Neuronal stem cell (in vitro differentiated cells): ENCODE data around the gene KATNAL1.

ENCODE experiments used
- DNase-seq: peaks from one replicate; pipeline ENCODE4 v3.0.0-alpha.2; 2013; ENCODE audit warnings: low spot score
- H2AFZ ChIP-seq: one replicate; pipeline ENCODE4 v1.6.1; 2013; ENCODE audit warnings: mild to moderate bottlenecking, low read length, inconsistent platforms
- H2AK5ac ChIP-seq: 2 replicates; pipeline ENCODE4 v1.6.1; 2013; ENCODE audit warnings: low read depth, mild to moderate bottlenecking, inconsistent platforms, low read length, moderate library complexity, mixed read lengths
- H2BK120ac ChIP-seq: 2 replicates; pipeline ENCODE4 v1.6.1; 2013; ENCODE audit warnings: low read depth, mild to moderate bottlenecking, inconsistent platforms, low read length, moderate library complexity, mixed read lengths
- H2BK12ac ChIP-seq: one replicate; pipeline ENCODE4 v1.6.1; 2013; ENCODE audit warnings: low read length, inconsistent platforms
- H2BK15ac ChIP-seq: 2 replicates; pipeline ENCODE4 v1.6.1; 2013; ENCODE audit warnings: mild to moderate bottlenecking, low read length, inconsistent platforms, mixed read lengths
- H2BK5ac ChIP-seq: one replicate; pipeline ENCODE4 v1.6.1; 2013; ENCODE audit warnings: inconsistent platforms, mild to moderate bottlenecking, low read length, moderate library complexity
- H3K14ac ChIP-seq: one replicate; pipeline ENCODE4 v1.6.1; 2013; ENCODE audit warnings: low read length, inconsistent platforms
- H3K18ac ChIP-seq: 2 replicates; pipeline ENCODE4 v1.6.1; 2013; ENCODE audit warnings: low read length, inconsistent platforms
- H3K23ac ChIP-seq: 2 replicates; pipeline ENCODE4 v1.6.1; 2013; ENCODE audit warnings: low read depth, mild to moderate bottlenecking, mixed read lengths, low read length, inconsistent platforms; ENCODE audit not compliant: poor library complexity
- H3K27ac ChIP-seq: replicated peaks from 3 replicates; pipeline ENCODE4 v1.5.1; 2013; ENCODE audit warnings: low read length, inconsistent platforms
- H3K27me3 ChIP-seq, 3 experiments: 2 replicates each; pipeline ENCODE4 v1.6.1; 2013; ENCODE audit warnings: low read length in 3 of 3, mild to moderate bottlenecking in 2 of 3, inconsistent platforms in 1 of 3, low read depth in 1 of 3, mixed read lengths in 1 of 3, moderate library complexity in 1 of 3; ENCODE audit not compliant: control insufficient read depth in 3 of 3, insufficient read depth in 3 of 3
- H3K36me3 ChIP-seq, 2 donors: replicated peaks in 1 of 2; 2 replicates each; pipeline ENCODE4 v1.6.1; 2013; ENCODE audit warnings: low read length in 2 of 2; ENCODE audit not compliant: control insufficient read depth in 2 of 2, insufficient read depth in 2 of 2
- H3K4ac ChIP-seq: 2 replicates; pipeline ENCODE4 v1.6.1; 2013; ENCODE audit warnings: inconsistent platforms, mild to moderate bottlenecking, low read length, moderate library complexity
- H3K4me1 ChIP-seq, 2 donors: 1 replicate in 1 of 2; 2 replicates in 1 of 2; pipeline ENCODE4 v1.6.1; 2013; ENCODE audit warnings: low read length in 2 of 2, low read depth in 1 of 2; ENCODE audit not compliant: control insufficient read depth in 2 of 2, insufficient read depth in 1 of 2
- H3K4me2 ChIP-seq: one replicate; pipeline ENCODE4 v1.6.1; 2013; ENCODE audit warnings: mild to moderate bottlenecking, low read length, inconsistent platforms; ENCODE audit not compliant: insufficient read depth, poor library complexity, severe bottlenecking
- H3K4me3 ChIP-seq, 2 donors: 2 replicates each; pipeline ENCODE4 v1.5.1; 2013; ENCODE audit warnings: low read length in 2 of 2, mild to moderate bottlenecking in 2 of 2, inconsistent platforms in 1 of 2, moderate library complexity in 1 of 2
- H3K79me1 ChIP-seq: one replicate; pipeline ENCODE4 v1.6.1; 2013; ENCODE audit warnings: low read depth, mild to moderate bottlenecking, inconsistent platforms, low read length, moderate library complexity
- H3K9ac ChIP-seq: one replicate; pipeline ENCODE4 v1.6.1; 2013; ENCODE audit warnings: mild to moderate bottlenecking, low read depth, low read length, inconsistent platforms; ENCODE audit not compliant: poor library complexity
- H3K9me3 ChIP-seq, 2 donors: replicated peaks in 1 of 2; 2 replicates each; pipeline versions ENCODE3 to v1.6.1; 2013; ENCODE audit warnings: low read length in 2 of 2, mild to moderate bottlenecking in 2 of 2, inconsistent platforms in 1 of 2, low read depth in 1 of 2, mixed read lengths in 1 of 2, moderate library complexity in 1 of 2; ENCODE audit not compliant: control insufficient read depth in 2 of 2, insufficient read depth in 1 of 2
- H4K8ac ChIP-seq: one replicate; pipeline ENCODE4 v1.6.1; 2013; ENCODE audit warnings: low read depth, mild to moderate bottlenecking, inconsistent platforms, low read length, moderate library complexity
- H4K91ac ChIP-seq: one replicate; pipeline ENCODE4 v1.6.1; 2013; ENCODE audit warnings: low read length, low read depth, mild to moderate bottlenecking, inconsistent platforms; ENCODE audit not compliant: poor library complexity
- WGBS, 2 donors: extraction: QIAGEN DNeasy Blood & Tissue Kit; methylation state at CpG; one replicate each; pipeline ENCODE4 v1.1.7; 2013; ENCODE audit warnings: missing lambda C conversion rate in 2 of 2, mixed read lengths in 1 of 2; ENCODE audit not compliant: insufficient read length in 2 of 2, insufficient replicate concordance in 1 of 2; ENCODE audit errors: extremely low coverage in 2 of 2; 5-methylcytosine and 5-hydroxymethylcytosine counted together

The KATNAL1 gene

DNA sequence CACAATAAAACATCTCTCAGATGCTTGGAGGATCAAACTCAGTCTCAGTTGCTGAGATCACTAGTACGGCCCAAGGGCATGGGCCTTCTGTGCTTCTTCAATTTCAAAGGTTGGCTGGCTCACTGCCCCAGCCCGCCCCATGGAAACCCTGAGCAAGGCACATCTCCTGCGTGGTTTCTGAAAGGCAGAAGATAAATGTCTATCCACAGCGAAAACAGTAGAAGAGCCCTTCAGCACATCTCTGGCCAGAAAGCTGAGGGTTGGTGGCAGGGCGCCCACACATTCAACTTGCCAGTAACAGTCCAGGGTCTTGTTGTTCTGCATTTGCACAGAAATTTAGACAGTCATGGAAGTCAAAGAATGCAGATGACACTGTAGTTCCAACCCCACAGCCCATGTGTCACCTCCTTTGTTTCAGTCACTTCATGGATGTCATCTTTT is 24.0 kb upstream of the KATNAL1 start:
- no peak overlapping the region for H3K18ac ChIP-seq
- no CpG with 5 or more reads among the region's 5 CpGs for WGBS, 2 donors

DNA sequence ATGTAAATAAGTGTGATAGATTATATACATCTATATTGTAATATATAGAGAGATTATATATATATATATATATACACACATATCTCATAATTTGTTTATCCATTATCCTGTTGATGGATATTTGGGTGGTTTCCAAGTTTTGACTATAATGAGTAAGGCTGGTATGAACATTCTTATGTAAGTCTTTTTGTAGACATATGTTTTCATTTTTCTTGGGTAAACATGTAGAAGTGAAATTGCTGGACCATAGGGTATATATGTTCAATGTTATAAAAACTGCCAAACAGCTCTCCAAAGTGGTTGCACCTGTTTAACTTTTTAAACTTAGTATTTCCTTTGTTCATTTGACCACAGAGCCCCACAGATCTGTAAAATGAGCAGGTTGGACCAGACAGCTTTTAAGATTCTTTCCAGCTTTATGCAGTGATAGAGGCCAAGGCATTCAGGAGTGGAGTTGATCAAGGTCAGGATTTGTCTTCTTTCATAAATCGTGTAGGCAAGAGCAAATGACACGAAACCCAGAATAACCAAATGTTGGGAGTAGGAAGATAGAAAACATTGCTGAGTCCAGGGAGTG is 21.7 kb upstream of the KATNAL1 start:
- Histone ChIP-seq H4K8ac (no peak overlapping the region), H3K27ac (no peak overlapping the region), H2BK120ac (no peak overlapping the region), H3K27me3 (no peaks in the 10 kb centered on the region), H3K79me1 (no peaks in the 10 kb centered on the region), H3K9ac (no peak overlapping the region), H2BK12ac (no peak overlapping the region), H3K36me3 (no peaks in the 10 kb centered on the region), H3K9me3 (peaks cover 0 to 5% of the 10 kb centered on the region in 2 donors), H2AK5ac (no peak overlapping the region), H3K14ac (no peak overlapping the region), H3K4ac (no peak overlapping the region), H3K4me3 (no peak overlapping the region), H3K4me2 (no peak overlapping the region), H2BK15ac (no peak overlapping the region), H3K18ac (no peak overlapping the region), H2AFZ (no peak overlapping the region), H3K23ac (no peak overlapping the region), H4K91ac (no peak overlapping the region), H2BK5ac (no peak overlapping the region), H3K4me1 (no peaks in the 10 kb centered on the region)
- DNase-seq, result no peak
- WGBS, 2 donors, result no CpG with 5 or more reads among the region's 2 CpGs

More for the DNA sequence above, 24.0 kb upstream of the KATNAL1 start:
- Histone ChIP-seq H2BK12ac (no peak overlapping the region), H4K8ac (no peak overlapping the region), H2AK5ac (no peak overlapping the region), H2BK5ac (no peak overlapping the region), H3K23ac (no peak overlapping the region), H2AFZ (no peak overlapping the region), H3K36me3 (no peaks in the 10 kb centered on the region), H3K4me1 (no peaks in the 10 kb centered on the region), H2BK15ac (no peak overlapping the region), H4K91ac (no peak overlapping the region), H3K4me3 (no peak overlapping the region), H3K4ac (no peak overlapping the region), H3K4me2 (no peak overlapping the region), H3K9ac (no peak overlapping the region), H3K9me3 (no peaks in the 10 kb centered on the region), H3K14ac (no peak overlapping the region), H2BK120ac (no peak overlapping the region), H3K27ac (no peak overlapping the region), H3K27me3 (no peaks in the 10 kb centered on the region), H3K79me1 (peaks cover under 1% of the 10 kb centered on the region)
- no peak for DNase-seq

DNA sequence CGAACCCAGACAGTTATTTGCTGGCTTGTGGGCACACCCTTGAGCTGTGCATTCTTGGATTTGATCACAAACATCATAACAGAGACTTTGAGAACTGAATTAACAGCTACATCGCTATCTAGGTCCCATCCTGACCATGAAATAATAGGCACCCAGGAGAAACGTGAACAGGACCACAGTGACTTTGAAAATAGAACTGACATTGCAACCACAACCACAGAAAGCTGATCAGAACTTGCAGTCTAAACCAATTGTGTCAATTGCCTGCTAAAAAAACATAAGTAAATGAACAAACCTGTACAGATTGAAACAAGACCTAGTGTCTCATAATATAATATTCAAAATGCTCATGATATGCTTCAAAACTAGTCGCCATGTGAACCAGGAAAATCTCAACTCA is 18.3 kb upstream of the KATNAL1 start:
- Histone ChIP-seq H2BK15ac (no peak overlapping the region), H3K9me3 (peaks cover 0 to 5% of the 10 kb centered on the region in 2 donors), H3K9ac (no peak overlapping the region), H2AK5ac (no peak overlapping the region), H4K91ac (no peak overlapping the region), H3K4me2 (no peak overlapping the region), H3K4me1 (no peaks in the 10 kb centered on the region), H2AFZ (no peak overlapping the region), H3K4me3 (no peak overlapping the region), H2BK12ac (no peak overlapping the region), H3K79me1 (no peaks in the 10 kb centered on the region), H3K27me3 (no peaks in the 10 kb centered on the region), H3K18ac (no peak overlapping the region), H3K36me3 (no peaks in the 10 kb centered on the region), H4K8ac (no peak overlapping the region), H2BK120ac (no peak overlapping the region), H2BK5ac (no peak overlapping the region), H3K23ac (no peak overlapping the region), H3K4ac (no peak overlapping the region), H3K27ac (no peak overlapping the region), H3K14ac (no peak overlapping the region)
- no peak for DNase-seq
- no CpG with 5 or more reads among the region's 4 CpGs for WGBS, 2 donors

DNA sequence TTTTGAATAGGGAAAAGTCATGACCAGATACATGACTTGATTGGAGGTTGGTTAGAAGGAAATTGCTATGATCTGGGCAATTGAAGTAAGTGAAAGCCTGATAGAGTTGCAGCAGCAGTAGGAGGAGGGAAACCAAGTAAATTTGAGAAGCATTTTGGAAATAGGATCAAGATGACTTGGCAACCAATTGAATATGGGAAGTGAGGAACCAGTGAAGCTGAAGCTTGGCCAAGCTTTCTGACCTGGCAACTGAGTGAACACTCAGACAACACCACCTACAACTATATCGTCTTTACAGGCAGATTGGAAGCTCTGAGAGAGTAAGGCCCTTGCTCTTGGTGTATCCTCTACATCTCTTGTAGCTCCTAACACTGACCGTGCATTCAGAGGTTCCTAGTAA is 16.2 kb upstream of the KATNAL1 start:
- Histone ChIP-seq H3K14ac (no peak overlapping the region), H3K36me3 (no peaks in the 10 kb centered on the region), H3K4me1 (no peaks in the 10 kb centered on the region), H3K9me3 (peaks cover 0 to 5% of the 10 kb centered on the region in 2 donors), H4K8ac (no peak overlapping the region), H3K79me1 (no peaks in the 10 kb centered on the region), H3K18ac (no peak overlapping the region), H4K91ac (no peak overlapping the region), H2BK120ac (no peak overlapping the region), H3K4me3 (no peak overlapping the region), H3K27ac (no peak overlapping the region), H3K23ac (no peak overlapping the region), H3K4me2 (no peak overlapping the region), H3K4ac (no peak overlapping the region), H2AK5ac (no peak overlapping the region), H3K9ac (no peak overlapping the region), H2BK5ac (no peak overlapping the region), H2BK15ac (no peak overlapping the region), H2BK12ac (no peak overlapping the region), H2AFZ (no peak overlapping the region), H3K27me3 (no peaks in the 10 kb centered on the region)
- no CpG with 5 or more reads among the region's 2 CpGs for WGBS, 2 donors
- no peak for DNase-seq
